PFSK-1 (cell line): ENCODE results near the gene SPRTN.

Experiments used
- FOXP2 ChIP-seq: optimal IDR thresholded peaks from 2 replicates; pipeline ENCODE3; 2011; ENCODE audit warnings: borderline replicate concordance, control low read depth, inconsistent platforms; ENCODE audit not compliant: insufficient read depth; ENCODE audit errors: extremely low read length, extremely low read depth
- POLR2AphosphoS5 ChIP-seq: IDR thresholded peaks from 2 replicates; pipeline ENCODE4 v1.6.1; 2012; ENCODE audit warnings: low read depth, mild to moderate bottlenecking, control low read depth, low read length, moderate library complexity
- REST ChIP-seq, 2 experiments: IDR thresholded peaks; 2 replicates each; pipeline versions ENCODE4 v1.6.1 to v1.8.0; 2011 to 2012; ENCODE audit warnings: low read depth in 2 of 2, low read length in 2 of 2, control low read depth in 1 of 2, inconsistent platforms in 1 of 2, mild to moderate bottlenecking in 1 of 2, moderate library complexity in 1 of 2; ENCODE audit not compliant: insufficient read depth in 1 of 2
- SIN3A ChIP-seq: IDR thresholded peaks from 2 replicates; pipeline ENCODE4 v1.6.1; 2012; ENCODE audit warnings: mild to moderate bottlenecking, low read length, moderate library complexity, borderline replicate concordance; ENCODE audit not compliant: insufficient read depth
- TAF1 ChIP-seq: IDR thresholded peaks from 2 replicates; pipeline ENCODE4 v1.6.1; 2012; ENCODE audit warnings: low read length, control low read depth, borderline replicate concordance; ENCODE audit not compliant: insufficient read depth

The SPRTN gene

GRCh38 chr1:231396643-231397042 lies 58.5 kb downstream of the SPRTN start:
- TF ChIP-seq FOXP2 = no peak
- no peak for TF ChIP-seq REST (IDR thresholded peaks at IDR 0.05; ENCODE audit: insufficient read depth in 1 of 2, low read depth in 2 of 2, low read length in 2 of 2)
- TF ChIP-seq TAF1 = no peak
- no peak for TF ChIP-seq POLR2AphosphoS5

DNA sequence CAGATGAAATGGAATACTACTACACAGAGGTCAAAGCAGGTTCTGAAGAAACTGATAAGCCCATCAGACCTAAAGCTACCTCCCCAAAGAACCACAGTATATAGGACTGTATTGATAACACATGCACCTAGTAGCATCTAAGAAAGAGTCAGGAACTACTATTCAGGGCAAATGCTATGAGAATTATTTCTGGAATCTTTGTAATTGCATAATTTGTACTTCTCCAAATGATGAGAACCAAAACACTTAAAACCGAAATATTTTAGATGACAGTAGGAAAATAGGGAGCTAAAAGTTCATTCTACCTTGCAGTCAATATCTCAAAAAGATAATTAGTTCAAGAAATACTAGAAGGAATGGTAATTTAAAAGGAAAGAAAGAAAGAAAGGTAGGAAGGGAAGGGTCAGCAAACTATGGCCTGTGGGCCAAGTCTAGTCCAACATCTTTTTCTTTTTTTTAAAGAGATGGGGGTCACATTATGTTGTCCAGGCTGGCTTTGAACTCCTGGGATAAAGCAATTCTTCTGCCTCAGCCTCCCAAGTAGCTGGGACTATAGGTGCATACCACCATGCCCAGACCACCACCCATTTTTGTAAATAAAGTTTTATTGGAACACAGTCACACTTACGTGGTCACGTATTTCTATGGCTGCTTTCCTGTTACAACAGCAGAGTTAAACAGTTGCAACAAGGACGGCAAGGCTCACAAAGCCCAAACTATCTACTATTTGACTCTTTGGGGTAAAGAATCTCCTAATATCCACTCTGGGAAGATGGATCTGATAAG lies 60.0 kb downstream of the SPRTN start:
- TF ChIP-seq POLR2AphosphoS5 (no peak), TAF1 (no peak), SIN3A (no peak), FOXP2 (no peak), REST (IDR thresholded peaks at IDR 0.05; ENCODE audit: insufficient read depth in 1 of 2, low read depth in 2 of 2, low read length in 2 of 2) (no peak)

- TF ChIP-seq FOXP2 = no peak
- TF ChIP-seq TAF1 = no peak
- no peak for TF ChIP-seq REST (IDR thresholded peaks at IDR 0.05; ENCODE audit: insufficient read depth in 1 of 2, low read depth in 2 of 2, low read length in 2 of 2)
- TF ChIP-seq SIN3A = no peak
- no peak for TF ChIP-seq POLR2AphosphoS5
Observed at GRCh38 chr1:231401478-231401877, 63.4 kb downstream of the SPRTN start.

DNA sequence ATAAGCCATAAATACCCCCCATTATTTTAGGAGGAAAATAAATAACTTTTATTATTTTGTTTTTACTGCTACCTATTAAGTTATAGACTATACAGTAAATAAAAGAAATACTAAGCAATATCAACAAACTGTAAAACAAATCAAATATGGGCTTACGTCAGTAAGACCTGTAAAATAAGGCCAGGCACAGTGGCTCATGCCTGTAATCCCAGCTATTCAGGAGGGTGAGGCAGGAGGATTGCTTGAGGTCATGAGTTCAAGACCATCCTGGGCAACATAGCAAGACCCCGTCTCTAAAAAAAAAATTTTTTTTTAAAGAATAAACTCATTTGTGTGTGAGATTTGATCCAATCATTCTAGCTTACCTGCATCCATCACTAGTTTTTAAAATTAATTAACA lies 66.2 kb downstream of the SPRTN start:
- TF ChIP-seq POLR2AphosphoS5 (no peak), REST (IDR thresholded peaks at IDR 0.05; ENCODE audit: insufficient read depth in 1 of 2, low read depth in 2 of 2, low read length in 2 of 2) (no peak), FOXP2 (no peak), SIN3A (no peak), TAF1 (no peak)
